HG03280 (cell line): Measurements from ENCODE around the gene NPAS2.

ENCODE experiments used
- ATAC-seq: cut with Tn5 transposase; IDR thresholded peaks from one replicate; pipeline ENCODE4 v1.9.1; 2021; ENCODE audit warnings: mild to moderate bottlenecking, moderate library complexity; ENCODE audit not compliant: unreplicated experiment

NPAS2 gene

GRCh38 chr2:100983201-100983600 is 163.3 kb downstream of the NPAS2 start:
- ATAC-seq: no peak

DNA sequence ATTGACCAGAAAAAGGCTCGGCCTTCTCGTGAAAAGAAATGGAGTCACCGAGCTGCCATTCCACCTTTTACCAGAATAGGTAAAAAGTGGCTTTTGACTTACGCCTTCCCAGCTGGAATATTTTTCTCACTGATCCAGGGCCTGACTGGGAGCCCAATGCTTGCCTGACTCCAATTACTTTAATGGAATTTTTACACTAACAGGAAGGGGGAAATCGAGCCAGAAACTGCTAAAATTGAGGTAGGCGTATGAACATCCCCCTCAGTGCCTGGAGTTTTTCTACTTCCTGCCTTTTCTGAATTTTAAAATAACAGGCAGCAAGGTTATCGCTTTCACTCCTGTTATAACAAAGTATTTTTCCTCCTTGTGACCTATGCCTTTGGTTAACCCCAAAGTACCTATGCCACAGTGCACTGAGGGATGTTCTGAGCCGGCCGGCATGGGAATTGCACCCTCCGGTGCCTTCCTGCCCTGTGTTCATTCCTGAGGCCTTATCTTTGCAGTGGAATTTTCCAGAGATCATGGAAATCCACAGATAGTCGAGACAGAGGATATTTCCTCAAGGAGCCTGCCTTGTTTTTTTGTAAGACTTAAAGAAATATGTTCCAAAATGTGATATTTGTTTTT is 163.9 kb downstream of the NPAS2 start:
- no peak for ATAC-seq

- peak; percentile 79 for ATAC-seq
These were observed 165.0 kb downstream of the NPAS2 start for GRCh38 chr2:100984892-100985307.

GRCh38 chr2:100986157-100986556 is 166.2 kb downstream of the NPAS2 start:
- no peak for ATAC-seq

- ATAC-seq: no peak
These were observed 167.6 kb downstream of the NPAS2 start for GRCh38 chr2:100987536-100987935.

GRCh38 chr2:100987974-100988373 is 168.0 kb downstream of the NPAS2 start:
- no peak for ATAC-seq

- ATAC-seq: no peak
These were observed 168.9 kb downstream of the NPAS2 start for GRCh38 chr2:100988630-100989417.

DNA sequence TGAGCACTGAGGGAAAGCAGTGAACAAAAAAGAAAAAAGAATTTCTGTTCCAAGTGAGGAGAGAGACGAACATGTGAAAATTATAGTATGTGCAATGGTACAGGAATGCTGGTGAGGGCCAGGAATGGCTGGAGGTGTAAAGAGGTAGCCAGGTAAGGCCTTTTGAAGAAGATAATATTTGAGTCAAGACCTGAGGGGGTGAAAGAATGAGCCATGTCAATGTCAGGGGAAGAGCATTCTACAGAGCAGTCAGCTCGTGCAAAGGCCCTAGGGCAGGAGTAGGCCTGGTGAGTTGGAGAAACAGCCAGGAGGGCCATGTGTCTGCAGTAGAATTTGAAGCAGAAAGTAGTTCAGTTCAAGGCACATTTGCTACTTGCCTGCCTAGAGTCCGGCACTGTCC is 169.7 kb downstream of the NPAS2 start:
- no peak for ATAC-seq

GRCh38 chr2:100990166-100990565 is 170.2 kb downstream of the NPAS2 start:
- ATAC-seq: no peak

GRCh38 chr2:100990650-100991403 is 170.9 kb downstream of the NPAS2 start:
- no peak for ATAC-seq

GRCh38 chr2:100991404-100991773 is 171.4 kb downstream of the NPAS2 start:
- no peak for ATAC-seq

DNA sequence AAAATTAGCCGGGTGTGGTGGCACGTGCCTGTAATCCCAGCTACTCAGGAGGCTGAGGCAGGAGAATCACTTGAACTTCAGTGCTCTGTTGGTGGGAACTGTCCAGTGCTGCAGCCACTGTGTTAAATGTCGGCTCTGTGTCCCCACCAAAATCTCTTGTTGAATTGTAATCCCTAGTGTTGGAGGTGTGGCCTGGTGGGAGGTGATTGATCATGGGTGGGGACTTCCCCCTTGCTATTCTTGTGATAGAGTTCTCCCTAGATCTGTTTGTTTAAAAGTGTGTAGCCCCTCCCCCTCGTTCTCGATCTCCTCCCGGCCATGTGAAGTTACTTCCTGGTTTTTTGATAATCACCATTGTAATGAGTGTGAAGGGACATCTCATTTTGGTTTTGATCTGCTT is 172.3 kb downstream of the NPAS2 start:
- ATAC-seq: no peak

DNA sequence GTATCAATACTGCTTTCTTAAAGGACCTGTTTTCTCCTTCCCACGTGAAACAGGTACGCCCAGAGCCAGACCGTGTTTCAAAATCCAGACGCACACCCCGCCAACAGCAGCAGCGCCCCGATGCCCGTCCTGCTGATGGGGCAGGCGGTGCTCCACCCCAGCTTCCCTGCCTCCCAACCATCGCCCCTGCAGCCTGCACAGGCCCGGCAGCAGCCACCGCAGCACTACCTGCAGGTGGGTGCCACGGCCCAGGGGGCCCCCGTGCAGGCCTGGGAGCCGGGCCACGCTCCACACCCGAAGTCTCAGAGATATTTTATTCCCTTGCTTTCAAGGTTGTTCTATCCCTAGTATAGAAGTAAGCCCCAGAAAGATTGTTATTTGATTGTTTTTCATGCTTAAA is 173.4 kb downstream of the NPAS2 start:
- no peak for ATAC-seq

GRCh38 chr2:100995309-100996075 is 175.6 kb downstream of the NPAS2 start:
- no peak for ATAC-seq

GRCh38 chr2:100997509-100998234 is 177.7 kb downstream of the NPAS2 start:
- no peak for ATAC-seq

GRCh38 chr2:100998235-100998573 is 178.3 kb downstream of the NPAS2 start:
- no peak for ATAC-seq

DNA sequence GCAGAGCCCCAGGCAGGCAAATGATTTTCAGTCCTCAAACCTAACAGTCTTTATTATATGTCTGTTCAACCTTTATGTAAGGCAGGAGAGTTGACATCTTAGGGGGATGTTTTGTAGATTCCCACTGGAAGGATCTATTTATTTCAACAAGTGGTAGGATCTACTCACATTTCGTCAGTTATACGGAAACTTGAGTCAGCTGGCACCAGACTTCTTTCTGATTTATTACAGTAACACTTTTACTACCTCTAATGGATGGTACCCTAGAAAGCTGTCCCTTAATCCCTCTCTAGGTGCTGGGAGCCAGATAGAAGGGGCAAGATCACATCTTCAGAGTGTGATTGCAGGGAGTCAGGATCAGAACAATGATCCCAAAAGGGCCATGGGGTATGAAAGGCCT is 180.1 kb downstream of the NPAS2 start:
- no peak for ATAC-seq

DNA sequence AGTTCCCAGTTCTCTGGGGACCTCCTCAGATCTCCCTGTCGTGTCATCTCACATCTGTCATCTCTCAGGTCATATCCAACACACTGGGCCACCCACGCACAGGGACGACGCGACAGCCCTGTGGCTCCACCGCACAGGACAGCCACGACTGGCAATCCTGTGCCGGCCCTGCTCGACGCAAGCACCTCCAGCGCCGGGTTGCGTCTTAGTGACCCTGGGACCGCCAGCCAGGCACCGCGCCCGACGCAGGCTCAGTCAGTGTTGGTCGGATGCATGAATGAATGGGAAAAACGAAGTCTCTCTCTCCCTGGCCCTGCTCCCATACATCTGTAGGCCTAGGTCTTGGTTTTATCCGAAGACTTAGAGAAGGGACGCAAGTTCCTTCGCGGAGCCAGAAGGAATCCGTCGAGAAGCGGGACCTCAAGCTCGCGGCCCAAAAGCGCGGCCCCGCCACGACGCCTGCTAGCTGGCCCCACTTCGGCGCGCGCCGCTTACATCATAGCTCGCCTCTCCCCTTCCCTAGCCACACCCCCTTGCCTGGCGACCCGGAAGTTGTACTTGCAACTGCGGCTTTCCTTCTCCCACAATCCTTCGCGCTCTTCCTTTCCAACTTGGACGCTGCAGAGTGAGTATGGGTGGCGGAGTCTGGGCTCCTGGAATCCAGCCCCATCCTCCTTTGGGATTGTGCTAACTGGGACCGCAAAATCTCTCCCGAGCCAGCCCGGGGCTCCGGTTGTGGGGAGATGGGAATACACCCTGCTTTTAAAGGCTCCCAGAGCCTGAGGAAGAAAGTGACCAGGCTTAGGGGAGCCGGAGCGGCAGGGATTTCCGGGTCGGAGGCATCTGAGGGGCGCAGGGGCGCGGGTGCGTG is 182.0 kb downstream of the NPAS2 start, which contains the start of gene RPL31:
RPL31 (plus strand) TSS at position 599 of the 871 bp plus-strand sequence. CDS start 413 bp downstream, outside the sequence.
- ATAC-seq: peak; percentile 96

DNA sequence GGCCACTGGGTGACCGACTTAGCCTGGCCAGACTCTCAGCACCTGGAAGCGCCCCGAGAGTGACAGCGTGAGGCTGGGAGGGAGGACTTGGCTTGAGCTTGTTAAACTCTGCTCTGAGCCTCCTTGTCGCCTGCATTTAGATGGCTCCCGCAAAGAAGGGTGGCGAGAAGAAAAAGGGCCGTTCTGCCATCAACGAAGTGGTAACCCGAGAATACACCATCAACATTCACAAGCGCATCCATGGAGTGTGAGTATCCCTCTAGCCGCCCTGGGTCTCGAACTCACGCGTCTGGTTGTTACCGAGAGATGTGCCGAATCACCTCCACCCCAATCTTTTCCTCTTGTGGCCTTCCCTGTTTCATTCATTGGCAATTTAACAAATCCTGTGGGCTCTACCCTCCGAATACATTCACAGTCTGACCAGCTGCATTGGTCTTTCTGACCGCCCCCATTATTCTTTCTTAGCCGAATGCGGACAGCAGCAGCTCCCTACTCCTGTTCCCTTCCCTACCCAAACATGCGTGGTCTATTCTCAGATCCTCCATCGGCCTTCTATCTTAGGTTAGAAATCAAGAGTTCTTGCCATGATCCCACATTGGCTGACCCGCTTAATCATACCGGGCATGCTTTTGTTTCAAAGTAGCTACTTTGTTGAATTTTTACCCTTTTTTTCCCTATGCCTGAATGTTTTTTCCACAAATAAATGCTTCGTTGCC is 182.8 kb downstream of the NPAS2 start:
- ATAC-seq: no peak
